Measurements from ENCODE around the gene KRTAP9-7.

- TF ChIP-seq CTCF (IDR thresholded peaks at IDR 0.05) (no peak), POLR2AphosphoS5 (IDR thresholded peaks at IDR 0.05; ENCODE audit: low read depth, low read length) (no peak), REST (IDR thresholded peaks at IDR 0.05; ENCODE audit: insufficient read depth in 1 of 2, low read depth in 2 of 2, low read length in 1 of 2) (no peak)
These were observed 45.4 kb upstream of the KRTAP9-7 start for GRCh38 chr17:41230094-41230493.
